ENCODE measurements around the gene HDAC10.
A peak's percentile ranks its signal among the peaks of the same experiment; 100 is the strongest.

Gene HDAC10

DNA sequence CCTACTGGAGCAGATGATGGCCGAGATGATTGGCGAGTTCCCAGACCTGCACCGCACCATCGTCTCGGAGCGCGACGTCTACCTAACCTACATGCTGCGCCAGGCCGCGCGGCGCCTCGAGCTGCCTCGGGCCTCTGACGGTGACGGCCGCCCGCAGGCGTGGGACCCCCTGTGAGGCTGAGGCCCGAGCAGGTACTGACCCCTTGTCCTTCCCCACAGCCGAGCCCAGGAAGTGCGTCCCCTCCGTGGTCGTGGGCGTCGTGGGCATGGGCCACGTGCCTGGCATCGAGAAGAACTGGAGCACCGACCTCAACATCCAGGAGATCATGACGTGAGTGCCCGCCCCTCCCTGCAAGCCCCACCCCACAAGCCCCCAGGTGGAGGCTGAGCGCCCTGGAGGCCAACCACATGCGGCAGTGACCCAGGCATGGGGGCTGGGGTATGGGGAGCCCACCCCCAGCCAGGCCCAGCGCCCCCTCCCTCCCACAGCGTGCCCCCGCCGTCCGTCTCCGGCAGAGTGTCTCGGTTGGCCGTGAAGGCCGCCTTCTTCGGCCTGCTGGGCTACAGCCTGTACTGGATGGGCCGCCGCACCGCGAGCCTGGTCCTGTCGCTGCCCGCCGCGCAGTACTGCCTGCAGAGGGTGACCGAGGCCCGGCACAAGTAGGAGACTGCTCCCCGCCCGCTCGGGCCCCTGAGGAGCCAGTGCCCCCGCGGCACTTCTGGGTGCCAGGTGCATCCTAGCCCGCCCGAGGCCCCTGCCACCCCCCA, 53.0 kb downstream of the HDAC10 start:
- H3K4me1 ChIP-seq (ENCODE audit: control insufficient read depth in 2 of 2, insufficient read depth in 1 of 2, low read depth in 1 of 2, low read length in 2 of 2), result peaks cover 10 to 13% of the 10 kb centered on the region in 2 donors
- H3K79me1 ChIP-seq (ENCODE audit: low read depth, low read length), result peaks cover 16% of the 10 kb centered on the region
- H3K9me3 ChIP-seq (replicated peaks in 1 of 2; ENCODE audit: control insufficient read depth in 2 of 2, insufficient read depth in 1 of 2, low read depth in 1 of 2, low read length in 2 of 2), result peaks cover 2 to 5% of the 10 kb centered on the region in 2 donors
- H3K4ac ChIP-seq (ENCODE audit: low read length), result no peak overlapping the region
- no peak overlapping the region for H3K4me2 ChIP-seq (ENCODE audit: insufficient read depth, low read length, poor library complexity, severe bottlenecking)
- H2BK15ac ChIP-seq (ENCODE audit: low read length), result no peak overlapping the region
- H3K27me3 ChIP-seq (ENCODE audit: control insufficient read depth in 3 of 3, insufficient read depth in 3 of 3, low read depth in 1 of 3, low read length in 3 of 3), result no peaks in the 10 kb centered on the region
- H3K18ac ChIP-seq (ENCODE audit: low read length), result no peak overlapping the region
- no peak overlapping the region for H3K14ac ChIP-seq (ENCODE audit: low read length)
- H3K36me3 ChIP-seq (replicated peaks in 1 of 2; ENCODE audit: control insufficient read depth in 2 of 2, insufficient read depth in 2 of 2, low read length in 2 of 2), result peaks cover 22 to 49% of the 10 kb centered on the region in 2 donors
- no peak overlapping the region for H3K27ac ChIP-seq (replicated peaks; ENCODE audit: low read length)
- no peak overlapping the region for H3K4me3 ChIP-seq (ENCODE audit: low read length in 2 of 2)
- H2BK5ac ChIP-seq (ENCODE audit: low read length), result no peak overlapping the region
- no peak overlapping the region for H3K23ac ChIP-seq (ENCODE audit: low read depth, low read length, poor library complexity)
- H2BK120ac ChIP-seq (ENCODE audit: low read depth, low read length), result peak overlapping the region; percentile 47
- H3K9ac ChIP-seq (ENCODE audit: low read depth, low read length, poor library complexity), result no peak overlapping the region
- no peak overlapping the region for H2AK5ac ChIP-seq (ENCODE audit: low read depth, low read length)
- H2BK12ac ChIP-seq (ENCODE audit: low read length), result no peak overlapping the region
- no peak overlapping the region for H2AFZ ChIP-seq (ENCODE audit: low read length)
- no peak overlapping the region for H4K8ac ChIP-seq (ENCODE audit: low read depth, low read length)
- WGBS, 2 donors (ENCODE audit: extremely low coverage in 2 of 2, insufficient read length in 2 of 2, insufficient replicate concordance in 1 of 2), result no CpG with 5 or more reads among the region's 61 CpGs
- H4K91ac ChIP-seq (ENCODE audit: low read depth, low read length, poor library complexity), result no peak overlapping the region
- DNase-seq (ENCODE audit: low spot score), result no peak

DNA sequence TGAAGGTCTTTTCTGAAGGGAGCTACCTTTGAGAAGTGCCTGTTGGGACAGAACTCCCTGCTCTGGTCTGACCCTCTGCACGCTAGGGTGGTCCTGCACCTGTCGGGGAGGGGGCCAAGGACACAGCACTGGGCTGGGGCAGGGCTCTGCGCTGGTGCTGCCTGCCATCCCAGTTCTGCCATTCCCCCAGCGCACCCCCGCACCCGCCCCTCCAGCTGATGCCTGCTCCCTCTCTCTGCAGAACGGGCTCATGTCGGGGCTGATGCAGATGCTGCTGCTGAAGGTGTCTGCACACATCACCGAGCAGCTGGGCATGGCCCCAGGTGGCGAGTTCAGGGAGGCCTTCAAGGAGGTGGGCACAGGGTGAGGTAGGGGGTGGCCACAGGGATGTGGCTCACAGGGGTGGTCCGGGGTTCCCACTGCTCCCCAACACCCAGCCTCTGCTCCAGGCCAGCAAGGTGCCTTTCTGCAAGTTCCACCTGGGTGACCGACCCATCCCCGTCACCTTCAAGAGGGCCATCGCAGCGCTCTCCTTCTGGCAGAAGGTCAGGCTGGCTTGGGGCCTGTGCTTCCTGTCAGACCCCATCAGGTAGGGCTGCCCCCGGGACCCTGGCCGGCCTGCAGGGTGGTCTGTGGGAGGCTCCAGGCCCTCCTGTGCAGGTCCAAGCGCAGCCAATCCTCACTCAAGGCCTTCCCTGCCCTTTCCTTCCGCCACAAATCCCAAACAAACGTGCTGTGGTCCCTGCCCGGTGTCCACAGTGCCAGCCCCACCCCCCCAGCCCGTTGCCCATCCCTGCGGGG, 53.9 kb downstream of the HDAC10 start:
- no CpG with 5 or more reads among the region's 23 CpGs for WGBS, 2 donors (ENCODE audit: extremely low coverage in 2 of 2, insufficient read length in 2 of 2, insufficient replicate concordance in 1 of 2)
- no peak overlapping the region for H3K14ac ChIP-seq (ENCODE audit: low read length)
- H2AFZ ChIP-seq (ENCODE audit: low read length), result no peak overlapping the region
- H3K79me1 ChIP-seq (ENCODE audit: low read depth, low read length), result peaks cover 19% of the 10 kb centered on the region
- H3K4me1 ChIP-seq (ENCODE audit: control insufficient read depth in 2 of 2, insufficient read depth in 1 of 2, low read depth in 1 of 2, low read length in 2 of 2), result peaks cover 9 to 11% of the 10 kb centered on the region in 2 donors
- no peak overlapping the region for H3K4me2 ChIP-seq (ENCODE audit: insufficient read depth, low read length, poor library complexity, severe bottlenecking)
- peak overlapping the region; percentile 14 for H2AK5ac ChIP-seq (ENCODE audit: low read depth, low read length)
- no peak overlapping the region for H3K27ac ChIP-seq (replicated peaks; ENCODE audit: low read length)
- H2BK120ac ChIP-seq (ENCODE audit: low read depth, low read length), result no peak overlapping the region
- no peak overlapping the region for H2BK12ac ChIP-seq (ENCODE audit: low read length)
- DNase-seq (ENCODE audit: low spot score), result no peak
- no peak overlapping the region for H4K8ac ChIP-seq (ENCODE audit: low read depth, low read length)
- peaks cover 22 to 45% of the 10 kb centered on the region in 2 donors for H3K36me3 ChIP-seq (replicated peaks in 1 of 2; ENCODE audit: control insufficient read depth in 2 of 2, insufficient read depth in 2 of 2, low read length in 2 of 2)
- no peak overlapping the region for H3K4ac ChIP-seq (ENCODE audit: low read length)
- no peaks in the 10 kb centered on the region for H3K27me3 ChIP-seq (ENCODE audit: control insufficient read depth in 3 of 3, insufficient read depth in 3 of 3, low read depth in 1 of 3, low read length in 3 of 3)
- no peak overlapping the region for H3K18ac ChIP-seq (ENCODE audit: low read length)
- H3K4me3 ChIP-seq (ENCODE audit: low read length in 2 of 2), result no peak overlapping the region
- no peak overlapping the region for H2BK15ac ChIP-seq (ENCODE audit: low read length)
- no peak overlapping the region for H3K23ac ChIP-seq (ENCODE audit: low read depth, low read length, poor library complexity)
- no peak overlapping the region for H3K9ac ChIP-seq (ENCODE audit: low read depth, low read length, poor library complexity)
- H2BK5ac ChIP-seq (ENCODE audit: low read length), result peak overlapping the region; percentile 5
- peaks cover 0 to 2% of the 10 kb centered on the region in 2 donors for H3K9me3 ChIP-seq (replicated peaks in 1 of 2; ENCODE audit: control insufficient read depth in 2 of 2, insufficient read depth in 1 of 2, low read depth in 1 of 2, low read length in 2 of 2)
- H4K91ac ChIP-seq (ENCODE audit: low read depth, low read length, poor library complexity), result no peak overlapping the region

DNA sequence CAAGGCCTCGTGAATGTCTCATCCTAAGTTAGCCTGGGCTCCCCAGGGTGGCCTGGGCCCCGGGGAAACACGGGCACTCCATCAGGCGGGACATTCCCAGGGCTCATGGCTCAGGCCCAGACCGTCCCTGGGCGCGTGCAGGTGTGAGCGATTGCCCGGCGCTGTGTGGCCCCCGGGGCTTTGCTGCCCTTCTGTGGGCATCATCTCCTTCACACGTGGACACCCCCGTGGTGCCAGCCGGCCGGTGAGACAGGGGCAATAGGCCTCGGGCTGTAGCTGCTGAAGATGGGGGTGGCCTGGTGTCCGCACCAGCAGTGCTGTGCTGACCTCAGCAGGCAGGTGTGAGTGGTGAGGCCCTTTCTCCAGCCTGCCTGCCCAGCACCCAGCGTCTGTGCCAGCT, 54.8 kb downstream of the HDAC10 start:
- peak overlapping the region; percentile 66 for H2BK5ac ChIP-seq (ENCODE audit: low read length)
- H3K9me3 ChIP-seq (replicated peaks in 1 of 2; ENCODE audit: control insufficient read depth in 2 of 2, insufficient read depth in 1 of 2, low read depth in 1 of 2, low read length in 2 of 2), result peaks cover 0 to 2% of the 10 kb centered on the region in 2 donors
- H3K4ac ChIP-seq (ENCODE audit: low read length), result no peak overlapping the region
- no CpG with 5 or more reads among the region's 18 CpGs for WGBS, 2 donors (ENCODE audit: extremely low coverage in 2 of 2, insufficient read length in 2 of 2, insufficient replicate concordance in 1 of 2)
- no peak overlapping the region for H3K18ac ChIP-seq (ENCODE audit: low read length)
- no peak overlapping the region for H3K4me2 ChIP-seq (ENCODE audit: insufficient read depth, low read length, poor library complexity, severe bottlenecking)
- no peak overlapping the region for H4K91ac ChIP-seq (ENCODE audit: low read depth, low read length, poor library complexity)
- H3K27ac ChIP-seq (replicated peaks; ENCODE audit: low read length), result no peak overlapping the region
- H3K9ac ChIP-seq (ENCODE audit: low read depth, low read length, poor library complexity), result no peak overlapping the region
- no peak overlapping the region for H2BK120ac ChIP-seq (ENCODE audit: low read depth, low read length)
- no peak for DNase-seq (ENCODE audit: low spot score)
- peaks cover 10% of the 10 kb centered on the region for H3K79me1 ChIP-seq (ENCODE audit: low read depth, low read length)
- no peak overlapping the region for H2AK5ac ChIP-seq (ENCODE audit: low read depth, low read length)
- no peak overlapping the region for H2BK15ac ChIP-seq (ENCODE audit: low read length)
- H3K14ac ChIP-seq (ENCODE audit: low read length), result no peak overlapping the region
- H3K4me1 ChIP-seq (ENCODE audit: control insufficient read depth in 2 of 2, insufficient read depth in 1 of 2, low read depth in 1 of 2, low read length in 2 of 2), result peaks cover 3 to 5% of the 10 kb centered on the region in 2 donors
- no peak overlapping the region for H4K8ac ChIP-seq (ENCODE audit: low read depth, low read length)
- no peaks in the 10 kb centered on the region for H3K27me3 ChIP-seq (ENCODE audit: control insufficient read depth in 3 of 3, insufficient read depth in 3 of 3, low read depth in 1 of 3, low read length in 3 of 3)
- H3K4me3 ChIP-seq (ENCODE audit: low read length in 2 of 2), result no peak overlapping the region
- no peak overlapping the region for H3K23ac ChIP-seq (ENCODE audit: low read depth, low read length, poor library complexity)
- H2BK12ac ChIP-seq (ENCODE audit: low read length), result no peak overlapping the region
- H2AFZ ChIP-seq (ENCODE audit: low read length), result no peak overlapping the region
- H3K36me3 ChIP-seq (replicated peaks in 1 of 2; ENCODE audit: control insufficient read depth in 2 of 2, insufficient read depth in 2 of 2, low read length in 2 of 2), result peaks cover 22 to 45% of the 10 kb centered on the region in 2 donors

All from neuronal stem cell (in vitro differentiated cells).